ENCODE data around the gene INTS13. TPM values are rescaled to one million over a fixed set of nuclear protein-coding genes. Genes with fewer than 3 reads are reported as not detected.

INTS13 gene
- total RNA-seq, result 42.2 and 44.8 TPM in 2 replicates

GRCh38 chr12:26937863-26938700 is at the start of gene INTS13, which contains the start of gene FGFR1OP2:
TSS of gene INTS13 (minus strand) at chr12:26937981. CDS start at chr12:26936803, 1,178 bp downstream.
TSS of gene FGFR1OP2 (plus strand) at chr12:26938470. CDS start at chr12:26954159, 15,689 bp downstream.

Other genes with a start within 250 kb of the INTS13 start
- gene ITPR2, start 104.8 kb downstream of the INTS13 start, total RNA-seq, result 80.3 and 83.1 TPM in 2 replicates
- gene FGFR1OP2, start 489 bp upstream of the INTS13 start, total RNA-seq, result 65.3 and 92.6 TPM in 2 replicates
- 94.0 and 100 TPM in 2 replicates for gene TM7SF3, start 76.4 kb upstream of the INTS13 start, total RNA-seq
- 32.8 and 33.0 TPM in 2 replicates for gene MED21, start 84.6 kb upstream of the INTS13 start, total RNA-seq
- not detected in 2 replicates for gene C12orf71, start 144.6 kb upstream of the INTS13 start, total RNA-seq